Transverse colon (tissue), 4 donors: ENCODE data around the gene SERPINH1. TPM values are rescaled to one million over a fixed set of nuclear protein-coding genes. Genes with fewer than 3 reads are reported as not detected.

ENCODE experiments used
- DNase-seq: peaks from one replicate; pipeline ENCODE4 v3.0.0-alpha.2; 2019
- H3K27ac ChIP-seq, 4 donors: fragments of 200-600 bp; sonication (generic); 2 replicates each; pipeline ENCODE4 v1.5.1; 2016 to 2018; ENCODE audit warnings: inconsistent platforms in 4 of 4
- H3K27me3 ChIP-seq: fragments of 200-600 bp; sonication (generic); 2 replicates; pipeline ENCODE4 v1.5.1; 2017; ENCODE audit warnings: inconsistent platforms
- H3K36me3 ChIP-seq, 4 donors: fragments of 200-600 bp; sonication (generic); 2 replicates each; pipeline ENCODE4 v1.5.1; 2017 to 2019; ENCODE audit warnings: inconsistent platforms in 4 of 4
- H3K4me1 ChIP-seq, 4 donors: fragments of 200-600 bp; sonication (generic); 2 replicates each; pipeline ENCODE4 v1.5.1; 2017 to 2020; ENCODE audit warnings: inconsistent platforms in 4 of 4
- H3K4me3 ChIP-seq, 4 donors: fragments of 200-600 bp; sonication (generic); 1 replicate in 1 of 4; 2 replicates in 3 of 4; pipeline versions ENCODE4 v1.5.1 to v1.6.1; 2017 to 2019; ENCODE audit warnings: inconsistent platforms in 4 of 4
- H3K9me3 ChIP-seq, 2 donors: fragments of 200-600 bp; sonication (generic); 2 replicates each; pipeline ENCODE4 v1.5.1; 2017 to 2019; ENCODE audit warnings: inconsistent platforms in 2 of 2
- CTCF ChIP-seq, 5 experiments: fragments of 200-600 bp in 3 of 5; fragments of 450-650 bp in 2 of 5; sonication (generic) in 3 of 5; IDR thresholded peaks; 1 replicate in 2 of 5; 2 replicates in 3 of 5; pipeline ENCODE4 v1.5.1; 2016 to 2017; ENCODE audit warnings: antibody characterized with exemption in 5 of 5, inconsistent platforms in 3 of 5, mild to moderate bottlenecking in 2 of 5, moderate library complexity in 1 of 5
- EP300 ChIP-seq: sonication (generic); formaldehyde crosslinking; IDR thresholded peaks from one replicate; pipeline ENCODE4 v1.6.1; 2017; ENCODE audit warnings: antibody characterized with exemption, low read depth
- POLR2A ChIP-seq: fragments of 450-650 bp; IDR thresholded peaks from one replicate; pipeline ENCODE4 v1.6.1; 2016; ENCODE audit warnings: antibody characterized with exemption, mild to moderate bottlenecking, moderate library complexity
- POLR2AphosphoS5 ChIP-seq, 3 donors: sonication (generic); formaldehyde crosslinking; IDR thresholded peaks; one replicate each; pipeline ENCODE4 v1.6.1; 2016; ENCODE audit warnings: antibody characterized with exemption in 3 of 3
- WGBS, 2 donors: methylation state at CpG; one replicate each; pipeline ENCODE4 v1.1.5; 2018; ENCODE audit warnings: low coverage in 1 of 2; 5-methylcytosine and 5-hydroxymethylcytosine counted together
- in situ Hi-C, 4 donors: fragments of 200-750 bp; cut with MboI; loops; one replicate each; pipeline versions ENCODE4 v1.15.0 to v1.15.1; 2017; ENCODE audit warnings: low sequenced_read_pairs in 3 of 4, low pct_ligation_motif_present in 1 of 4, low pct_unique_long_range_greater_than_20kb in 1 of 4
- intact Hi-C: fragments of 100-400 bp; cut with DNase I; formaldehyde crosslinking; loops from one replicate; pipeline ENCODE4 v1.15.1; 2023; ENCODE audit warnings: low total_unique reads
- total RNA-seq, 4 donors: library from RNA; depleted of rRNA; stranded (reverse); fragments of >200 nt; gene quantifications; one replicate each; pipeline ENCODE4 v1.1.0, GENCODE V29; 2016

The SERPINH1 gene
- total RNA-seq, 4 donors from 2014 or later: 34.8 to 169 (median 76.0) TPM

GRCh38 chr11:75542088-75542438 is 20.0 kb upstream of the SERPINH1 start:
- in situ Hi-C loops: loop anchor here (25.0 kb wide), 2 partner anchors 105 to 255 kb away; partner anchors contain the start of gene KLHL35 (in 1 of the 4)
- WGBS, 2 donors: 77% methylated on average over 1 of the region's 1 CpG; no CpG with 5 or more reads in 1 of the 2 donors

GRCh38 chr11:75543806-75544205 is 18.2 kb upstream of the SERPINH1 start:
- Histone ChIP-seq H3K4me3 (no peak overlapping the region), H3K9me3 (no peaks in the 10 kb centered on the region), H3K36me3 (no peaks in the 10 kb centered on the region), H3K4me1 (peaks cover 0 to 3% (median 1%) of the 10 kb centered on the region in 4 donors), H3K27me3 (no peaks in the 10 kb centered on the region), H3K27ac (no peak overlapping the region)
- in situ Hi-C loops (loop anchor here (25.0 kb wide), 2 partner anchors 107 to 257 kb away; partner anchors contain the start of gene KLHL35 (in 1 of the 4)), intact Hi-C loops (loop anchor here (2.0 kb wide), 1 partner anchor 69 kb away; no protein-coding TSS in a partner anchor)
- 66% methylated on average over 6 of the region's 6 CpGs; no CpG with 5 or more reads in 1 of the 2 donors for WGBS, 2 donors
- no peak for DNase-seq
- no peak for TF ChIP-seq POLR2AphosphoS5 (IDR thresholded peaks at IDR 0.05)
- TF ChIP-seq POLR2A: no peak
- TF ChIP-seq CTCF (IDR thresholded peaks at IDR 0.05): no peak
- no peak for TF ChIP-seq EP300

More at GRCh38 chr11:75542088-75542438, 20.0 kb upstream of the SERPINH1 start:
- intact Hi-C loops: no loop called here
- no peaks in the 10 kb centered on the region for H3K9me3 ChIP-seq
- no peaks in the 10 kb centered on the region for H3K36me3 ChIP-seq
- H3K4me1 ChIP-seq: no peaks in the 10 kb centered on the region
- no peak overlapping the region for H3K27ac ChIP-seq
- no peak for DNase-seq
- TF ChIP-seq CTCF (IDR thresholded peaks at IDR 0.05) (no peak), EP300 (no peak), POLR2A (no peak), POLR2AphosphoS5 (IDR thresholded peaks at IDR 0.05) (no peak)
- H3K27me3 ChIP-seq: no peaks in the 10 kb centered on the region
- no peak overlapping the region for H3K4me3 ChIP-seq

- 89 to 90% methylated on average over 1 of the region's 1 CpG for WGBS, 2 donors
- in situ Hi-C loops: loop anchor here (25.0 kb wide), 2 partner anchors 110 to 260 kb away; partner anchors contain the start of gene KLHL35 (in 1 of the 4)
- H3K27ac ChIP-seq: no peak overlapping the region
Observed at GRCh38 chr11:75547177-75547576, 14.9 kb upstream of the SERPINH1 start.

More at GRCh38 chr11:75547177-75547576, 14.9 kb upstream of the SERPINH1 start:
- intact Hi-C loops: loop anchor here (5.0 kb wide), 1 partner anchor 35 kb away; no protein-coding TSS in a partner anchor
- no peak for TF ChIP-seq EP300
- no peak for TF ChIP-seq POLR2AphosphoS5 (IDR thresholded peaks at IDR 0.05)
- TF ChIP-seq CTCF (IDR thresholded peaks at IDR 0.05): no peak
- no peak for TF ChIP-seq POLR2A
- Histone ChIP-seq H3K36me3 (no peaks in the 10 kb centered on the region), H3K4me3 (no peak overlapping the region), H3K27me3 (no peaks in the 10 kb centered on the region), H3K4me1 (peaks cover 0 to 3% (median 1%) of the 10 kb centered on the region in 4 donors), H3K9me3 (no peaks in the 10 kb centered on the region)
- DNase-seq: no peak
